Measurements from ENCODE around the gene ZNF750.
"Not testable (repeated sequence)": the region's sequence is repeated elsewhere in the genome, so short reads cannot be mapped to it uniquely, and the experiment has no call there.

The ZNF750 gene

GRCh38 chr17:82793974-82794630, 45.7 kb downstream of the ZNF750 start:
- DNase-seq (ENCODE audit: low read depth in 3 of 3) = no peak

GRCh38 chr17:82791532-82791931, 48.3 kb downstream of the ZNF750 start:
- DNase-seq (ENCODE audit: low read depth in 3 of 3) = no peak

DNA sequence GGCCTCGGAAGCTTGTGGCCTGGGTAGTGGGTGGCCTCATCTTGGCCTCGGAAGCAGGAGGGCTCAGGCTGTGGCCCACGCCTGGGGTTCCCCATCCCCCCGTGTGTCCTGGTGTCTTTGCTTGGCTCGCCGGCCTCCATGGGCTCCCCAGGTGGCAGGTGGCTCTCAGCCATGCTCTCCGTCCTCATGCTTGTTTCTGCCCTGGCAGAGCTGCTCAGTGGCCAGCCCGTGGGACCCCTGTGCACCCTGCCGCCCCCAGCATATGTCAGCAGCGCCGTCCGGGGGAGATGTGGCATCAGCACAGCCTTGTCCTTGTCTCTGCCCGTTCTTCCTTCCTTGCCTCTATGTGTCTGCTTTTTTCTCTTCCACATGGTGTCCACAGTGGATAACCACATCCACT, 49.4 kb downstream of the ZNF750 start:
- DNase-seq (ENCODE audit: low read depth in 3 of 3) = no peak

DNA sequence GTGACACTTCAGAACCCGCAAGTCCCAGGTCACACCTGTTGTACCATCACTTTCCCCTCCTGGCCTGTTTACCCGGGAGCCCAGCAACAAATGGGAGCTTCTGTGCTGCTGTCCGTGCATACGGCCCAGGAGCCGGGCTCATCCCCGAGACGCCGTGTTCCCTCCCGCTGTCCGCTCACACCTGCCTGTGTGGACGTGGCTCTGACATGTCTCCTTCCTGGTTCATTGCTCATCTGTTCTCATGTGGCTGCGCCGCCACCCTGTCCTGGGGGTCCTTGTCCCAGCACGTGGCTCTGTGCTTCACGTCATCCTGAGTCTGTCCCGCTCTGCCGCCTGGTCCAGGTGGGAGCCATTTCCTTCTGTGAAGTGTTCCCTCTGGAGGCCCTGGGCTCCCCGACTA, 50.0 kb downstream of the ZNF750 start:
- no peak for DNase-seq (ENCODE audit: low read depth in 3 of 3)

- DNase-seq (ENCODE audit: low read depth in 3 of 3) = no peak
Observed at GRCh38 chr17:82789051-82789592, 50.7 kb downstream of the ZNF750 start.

DNA sequence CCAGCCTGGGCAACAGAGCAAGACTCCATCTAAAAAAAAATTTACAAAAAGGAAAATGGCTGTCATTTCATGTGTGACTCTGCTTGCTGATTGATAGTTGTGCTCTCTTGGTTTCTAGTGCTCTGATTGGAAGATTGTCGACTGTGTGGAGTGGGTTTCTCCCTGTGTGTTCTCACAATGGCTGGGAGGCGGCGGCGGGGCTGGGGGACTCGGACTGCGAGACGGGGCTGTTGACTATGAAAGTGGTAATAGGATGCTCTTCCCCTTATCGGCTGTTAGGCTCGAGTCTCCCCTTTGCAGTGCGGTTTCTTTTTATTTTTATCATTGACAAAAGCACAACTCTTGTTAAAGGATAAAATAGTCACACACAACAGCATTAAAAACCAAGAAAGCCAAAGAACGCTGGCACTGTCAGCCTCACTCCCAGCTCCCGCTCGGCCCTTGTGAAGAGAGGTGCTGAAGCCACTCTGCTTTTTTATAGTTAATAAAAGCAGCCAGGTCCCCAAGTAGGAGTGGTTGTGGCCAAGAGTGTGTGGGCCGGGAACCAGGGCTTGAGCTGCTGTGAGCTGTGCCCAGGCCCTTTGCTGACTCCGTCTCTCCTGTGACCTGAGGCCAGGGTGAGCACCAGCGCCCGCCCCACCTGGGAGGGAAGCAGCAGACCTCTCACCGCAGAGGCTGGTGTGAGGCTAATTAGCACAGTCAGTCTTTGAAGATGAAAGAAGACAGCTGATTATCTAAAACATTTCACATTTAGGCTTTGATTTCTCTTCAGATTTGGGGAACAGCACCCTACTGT, 51.4 kb downstream of the ZNF750 start:
- DNase-seq (ENCODE audit: low read depth in 3 of 3) = no peak

DNA sequence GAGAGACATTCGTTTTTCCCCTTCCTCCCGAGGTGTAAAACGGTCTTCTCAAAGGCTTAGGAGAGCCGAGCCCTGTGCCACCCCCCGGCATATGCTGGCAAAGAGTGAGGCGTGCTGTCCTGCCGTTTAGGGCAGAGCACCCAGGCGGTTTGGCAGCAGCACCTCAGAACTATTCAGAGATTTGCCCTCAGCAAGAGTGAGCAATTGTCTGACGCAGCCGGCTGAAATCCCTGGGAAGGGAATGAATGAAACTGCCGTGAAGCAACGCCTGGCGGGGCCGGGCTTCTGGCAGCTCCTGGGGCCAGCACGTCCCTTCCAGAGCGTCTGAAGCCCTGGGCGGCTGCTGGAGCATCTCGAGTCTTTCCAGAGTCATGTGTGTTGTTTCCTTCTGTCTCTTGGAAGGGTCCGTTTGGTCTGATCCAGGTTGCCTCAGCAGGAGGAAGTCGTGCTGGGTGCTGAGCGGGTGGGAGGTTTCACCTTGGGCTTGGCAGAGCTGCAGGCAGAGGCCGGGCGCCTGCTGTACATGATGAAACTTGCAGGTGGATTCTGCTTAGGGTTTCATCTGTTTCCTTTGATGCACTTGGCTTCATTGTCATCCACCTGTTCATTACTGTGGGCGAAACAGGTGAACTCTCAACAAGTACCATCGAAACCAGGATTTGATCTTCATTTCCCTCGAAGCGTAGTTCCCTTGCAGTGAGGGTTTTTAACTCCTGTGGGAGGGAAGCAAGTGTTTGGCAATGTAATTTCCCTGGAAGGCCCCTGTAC, 52.6 kb downstream of the ZNF750 start:
- DNase-seq (ENCODE audit: low read depth in 3 of 3) = no peak

DNA sequence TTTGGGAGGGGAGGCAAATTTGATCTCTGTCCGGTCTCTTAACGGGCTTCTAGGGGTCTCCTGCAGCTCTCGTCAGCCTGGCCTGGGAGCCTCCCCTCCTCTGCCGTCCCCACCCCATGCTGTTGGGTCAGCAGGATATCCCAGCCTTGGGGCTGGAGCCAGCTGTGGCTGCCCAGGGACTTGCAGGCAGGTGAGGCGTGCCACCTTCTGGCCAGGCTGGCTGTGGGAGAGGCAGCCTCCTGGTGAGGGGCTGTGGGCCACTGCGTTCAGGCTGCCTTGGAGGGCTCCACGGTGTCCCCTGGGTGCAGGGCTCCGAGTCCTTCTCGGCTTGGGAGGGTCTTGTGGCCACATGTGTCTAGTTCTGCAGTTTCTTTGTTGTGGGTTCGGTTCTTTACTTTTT, 53.4 kb downstream of the ZNF750 start:
- no peak for DNase-seq (ENCODE audit: low read depth in 3 of 3)

DNA sequence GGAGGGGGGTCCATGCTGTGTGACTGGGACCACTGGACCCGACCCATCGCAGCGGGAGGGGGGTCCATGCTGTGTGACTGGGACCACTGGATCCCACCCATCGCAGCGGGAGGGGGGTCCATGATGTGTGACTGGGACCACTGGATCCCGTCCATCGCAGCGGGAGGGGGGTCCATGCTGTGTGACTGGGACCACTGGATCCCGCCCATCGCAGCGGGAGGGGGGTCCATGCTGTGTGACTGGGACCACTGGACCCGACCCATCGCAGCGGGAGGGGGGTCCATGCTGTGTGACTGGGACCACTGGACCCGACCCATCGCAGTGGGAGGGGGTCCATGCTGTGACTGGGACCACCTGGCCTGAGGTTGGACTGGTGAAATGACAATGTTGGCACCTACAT, 54.2 kb downstream of the ZNF750 start:
- DNase-seq (ENCODE audit: low read depth in 3 of 3) = not testable (repeated sequence)

- DNase-seq (ENCODE audit: low read depth in 3 of 3) = no peak
Observed at GRCh38 chr17:82783498-82783897, 56.3 kb downstream of the ZNF750 start.

DNA sequence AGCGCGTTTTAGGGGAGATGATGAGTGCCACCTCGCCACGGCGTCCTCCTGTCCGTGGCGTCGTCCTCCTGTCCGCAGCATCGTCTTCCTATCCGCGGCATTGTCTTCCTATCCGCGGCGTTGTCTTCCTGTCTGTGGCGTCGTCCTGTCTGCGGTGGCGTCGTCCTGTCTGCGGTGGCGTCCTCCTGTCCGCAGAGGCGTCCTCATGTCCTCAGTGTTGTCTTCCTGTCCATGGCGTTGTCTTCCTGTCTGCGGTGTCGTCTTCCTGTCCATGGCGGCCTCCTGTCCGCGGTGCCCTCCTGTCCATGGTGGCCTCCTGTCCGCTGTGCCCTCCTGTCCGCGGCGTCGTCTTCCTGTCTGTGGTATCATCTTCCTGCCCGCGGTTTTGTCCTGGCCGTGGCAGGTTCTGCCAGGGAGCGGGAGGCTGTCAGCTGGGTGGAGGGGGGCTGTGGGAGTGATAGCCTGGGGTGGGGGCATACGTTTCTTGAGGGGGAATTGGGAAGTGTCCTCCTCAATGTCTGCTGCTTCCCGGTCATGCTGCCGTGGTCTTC, 57.1 kb downstream of the ZNF750 start:
- no peak for DNase-seq (ENCODE audit: low read depth in 3 of 3)

DNA sequence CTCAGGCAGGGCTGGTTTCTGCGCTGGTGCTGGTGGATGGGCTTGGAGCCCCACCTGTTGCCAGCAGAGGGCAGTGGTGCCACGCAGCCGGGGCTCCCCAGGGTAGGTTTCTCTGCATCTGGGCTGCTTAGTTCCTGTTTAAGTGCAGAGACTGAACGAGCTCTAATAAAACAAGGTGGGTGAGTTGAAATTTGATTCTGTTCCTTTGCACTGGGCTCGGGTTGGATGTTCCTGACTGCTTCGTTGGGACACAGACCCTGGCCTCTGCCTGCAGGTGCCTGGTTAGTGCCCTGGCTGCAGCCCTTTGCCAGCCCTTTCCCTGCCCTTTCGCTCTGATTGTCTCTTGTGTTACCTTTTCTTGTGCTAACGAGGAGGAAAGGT, 57.9 kb downstream of the ZNF750 start:
- DNase-seq (ENCODE audit: low read depth in 3 of 3) = peak; percentile 67 to 73 (median 69)

- no peak for DNase-seq (ENCODE audit: low read depth in 3 of 3)
Observed at GRCh38 chr17:82780971-82781893, 58.6 kb downstream of the ZNF750 start.

- DNase-seq (ENCODE audit: low read depth in 3 of 3) = no peak
Observed at GRCh38 chr17:82780195-82780594, 59.6 kb downstream of the ZNF750 start.

DNA sequence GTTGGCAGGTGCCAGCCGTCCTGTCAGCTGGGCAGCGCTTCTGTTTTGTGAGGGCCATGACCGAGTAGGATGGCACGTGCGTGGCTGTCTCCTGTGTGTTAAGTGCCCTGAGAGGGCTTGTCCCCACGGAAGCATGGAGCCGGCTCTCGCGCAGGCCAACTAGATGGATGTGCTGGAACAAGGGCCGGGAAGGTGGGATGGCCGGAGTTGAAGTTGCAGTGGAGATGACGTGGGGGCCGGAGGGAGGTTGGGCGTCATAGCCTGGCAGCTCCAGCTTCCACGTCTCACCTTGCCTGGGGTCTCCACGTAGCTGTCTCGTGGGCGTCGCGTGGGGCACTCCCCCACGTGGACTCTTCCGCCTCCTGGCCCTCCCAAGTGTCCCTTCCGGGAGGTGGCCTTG, 60.3 kb downstream of the ZNF750 start:
- DNase-seq (ENCODE audit: low read depth in 3 of 3) = no peak

Data from stimulated activated CD4-positive, alpha-beta T cell treated with anti-CD3 and anti-CD28 coated beads, TNF-alpha, amount 100 ng/mL, for 48 hours (primary cell).